ENCODE results near the gene POLR3B.
"Not testable (repeated sequence)": the region's sequence is repeated elsewhere in the genome, so short reads cannot be mapped to it uniquely, and the experiment has no call there.

DNA sequence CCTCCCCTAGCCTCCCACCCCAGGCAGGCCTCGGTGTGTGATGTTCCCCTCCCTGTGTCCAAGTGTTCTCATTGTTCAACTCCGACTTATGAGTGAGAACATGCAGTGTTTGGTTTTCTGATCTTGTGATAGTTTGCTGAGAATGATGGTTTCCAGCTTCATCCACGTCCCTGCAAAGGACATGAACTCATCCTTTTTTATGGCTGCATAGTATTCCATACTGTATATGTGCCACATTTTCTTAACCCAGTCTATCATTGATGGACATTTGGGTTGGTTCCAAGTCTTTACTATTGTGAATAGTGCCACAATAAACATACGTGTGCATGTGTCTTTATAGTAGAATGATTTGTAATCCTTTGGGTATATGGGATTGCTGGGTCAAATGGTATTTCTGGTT is 108.1 kb downstream of the POLR3B start:
- TF ChIP-seq, protein P1, sequence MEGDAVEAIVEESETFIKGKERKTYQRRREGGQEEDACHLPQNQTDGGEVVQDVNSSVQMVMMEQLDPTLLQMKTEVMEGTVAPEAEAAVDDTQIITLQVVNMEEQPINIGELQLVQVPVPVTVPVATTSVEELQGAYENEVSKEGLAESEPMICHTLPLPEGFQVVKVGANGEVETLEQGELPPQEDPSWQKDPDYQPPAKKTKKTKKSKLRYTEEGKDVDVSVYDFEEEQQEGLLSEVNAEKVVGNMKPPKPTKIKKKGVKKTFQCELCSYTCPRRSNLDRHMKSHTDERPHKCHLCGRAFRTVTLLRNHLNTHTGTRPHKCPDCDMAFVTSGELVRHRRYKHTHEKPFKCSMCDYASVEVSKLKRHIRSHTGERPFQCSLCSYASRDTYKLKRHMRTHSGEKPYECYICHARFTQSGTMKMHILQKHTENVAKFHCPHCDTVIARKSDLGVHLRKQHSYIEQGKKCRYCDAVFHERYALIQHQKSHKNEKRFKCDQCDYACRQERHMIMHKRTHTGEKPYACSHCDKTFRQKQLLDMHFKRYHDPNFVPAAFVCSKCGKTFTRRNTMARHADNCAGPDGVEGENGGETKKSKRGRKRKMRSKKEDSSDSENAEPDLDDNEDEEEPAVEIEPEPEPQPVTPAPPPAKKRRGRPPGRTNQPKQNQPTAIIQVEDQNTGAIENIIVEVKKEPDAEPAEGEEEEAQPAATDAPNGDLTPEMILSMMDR (IDR thresholded peaks at IDR 0.05), result not testable (repeated sequence)
- not testable (repeated sequence) for TF ChIP-seq POLR2AphosphoS5, POLR2A, EP300 (IDR thresholded peaks at IDR 0.05)
